Activated effector memory CD4-positive, alpha-beta T cell treated with anti-CD3 and anti-CD28 coated beads, Interleukin-2, amount 50 U/mL, for 16 hours (primary cell): ENCODE data around the gene RANGRF.
"Not testable (repeated sequence)": the region's sequence is repeated elsewhere in the genome, so short reads cannot be mapped to it uniquely, and the experiment has no call there.

Source experiments
- DNase-seq: peaks from one replicate; pipeline ENCODE4 v3.0.0-alpha.2; 2020

RANGRF gene

GRCh38 chr17:8288336-8289102 is at the start of gene RANGRF:
Gene RANGRF (plus strand): TSS chr17:8288670. CDS start chr17:8288789, 119 bp downstream.
- peak; percentile 94 for DNase-seq

GRCh38 chr17:8243827-8244226 is 44.6 kb upstream of the RANGRF start:
- peak; percentile 69 for DNase-seq

GRCh38 chr17:8244768-8245167 is 43.7 kb upstream of the RANGRF start:
- no peak for DNase-seq

GRCh38 chr17:8248751-8249607 is 39.5 kb upstream of the RANGRF start, which contains the start of gene PFAS:
Gene PFAS (plus strand): TSS chr17:8249289. CDS start chr17:8253938, 4,649 bp downstream.
- DNase-seq: peak; percentile 99

- no peak for DNase-seq
Observed at GRCh38 chr17:8249621-8250500, 38.6 kb upstream of the RANGRF start.

- not testable (repeated sequence) for DNase-seq
Observed at GRCh38 chr17:8251411-8251810, 37.1 kb upstream of the RANGRF start.

GRCh38 chr17:8253801-8254200 is 34.7 kb upstream of the RANGRF start:
- DNase-seq: no peak

GRCh38 chr17:8254881-8255280 is 33.6 kb upstream of the RANGRF start:
- no peak for DNase-seq

GRCh38 chr17:8255499-8255898 is 33.0 kb upstream of the RANGRF start:
- DNase-seq: no peak

- DNase-seq: no peak
Observed at GRCh38 chr17:8256291-8256690, 32.2 kb upstream of the RANGRF start.

GRCh38 chr17:8256691-8257090 is 31.8 kb upstream of the RANGRF start:
- no peak for DNase-seq

- no peak for DNase-seq
Observed at GRCh38 chr17:8257801-8258200, 30.7 kb upstream of the RANGRF start.

- DNase-seq: no peak
Observed at GRCh38 chr17:8264320-8264719, 24.1 kb upstream of the RANGRF start.

GRCh38 chr17:8264836-8265542 is 23.5 kb upstream of the RANGRF start:
- no peak for DNase-seq

GRCh38 chr17:8266648-8267479 is 21.6 kb upstream of the RANGRF start:
- DNase-seq: no peak

- no peak for DNase-seq
Observed at GRCh38 chr17:8267480-8268147, 20.9 kb upstream of the RANGRF start.

- DNase-seq: no peak
Observed at GRCh38 chr17:8268550-8269298, 19.7 kb upstream of the RANGRF start.

GRCh38 chr17:8272421-8272820 is 16.0 kb upstream of the RANGRF start:
- DNase-seq: no peak

- no peak for DNase-seq
Observed at GRCh38 chr17:8273884-8274444, 14.5 kb upstream of the RANGRF start.

GRCh38 chr17:8274816-8275215 is 13.7 kb upstream of the RANGRF start:
- DNase-seq: no peak
